GM13976 (cell line): ENCODE data around the gene KCNG2.

Experiments
- DNase-seq: peaks from one replicate; pipeline ENCODE4 v3.0.0; 2012; ENCODE audit warnings: low spot score
- CTCF ChIP-seq: IDR thresholded peaks from 2 replicates; pipeline ENCODE4 v1.5.1; 2012; ENCODE audit warnings: borderline replicate concordance, mild to moderate bottlenecking; ENCODE audit not compliant: insufficient read depth; ENCODE audit errors: extremely low read depth, missing control alignments, control extremely low read depth
- in situ Hi-C: fragments of 300-500 bp; cut with MboI; formaldehyde crosslinking; loops from one replicate; pipeline ENCODE4 v1.12.0; 2022; ENCODE audit warnings: low sequenced_read_pairs, mixed read lengths, inconsistent platforms; ENCODE audit not compliant: unreplicated experiment

The KCNG2 gene

GRCh38 chr18:79760348-79760747 is 37.4 kb upstream of the KCNG2 start:
- no peak for DNase-seq
- in situ Hi-C loops = no loop called here
- no peak for TF ChIP-seq CTCF

- TF ChIP-seq CTCF = no peak
- no peak for DNase-seq
- in situ Hi-C loops = no loop called here
Observed at GRCh38 chr18:79760881-79761280, 36.9 kb upstream of the KCNG2 start.

- DNase-seq = no peak
- in situ Hi-C loops = no loop called here
- no peak for TF ChIP-seq CTCF
Observed at GRCh38 chr18:79763407-79763806, 34.3 kb upstream of the KCNG2 start.

- TF ChIP-seq CTCF = no peak
- no peak for DNase-seq
- in situ Hi-C loops = no loop called here
Observed at GRCh38 chr18:79764131-79764530, 33.6 kb upstream of the KCNG2 start.

- no peak for TF ChIP-seq CTCF
- in situ Hi-C loops = no loop called here
- DNase-seq = no peak
Observed at GRCh38 chr18:79765491-79766245, 32.1 kb upstream of the KCNG2 start.

GRCh38 chr18:79766308-79766707 is 31.4 kb upstream of the KCNG2 start:
- in situ Hi-C loops = no loop called here
- no peak for DNase-seq
- no peak for TF ChIP-seq CTCF
